GM18873 (cell line): ENCODE data around the gene VIPR1.

Experiments used
- ATAC-seq: cut with Tn5 transposase; IDR thresholded peaks from one replicate; pipeline ENCODE4 v1.9.1; 2021; ENCODE audit warnings: mild to moderate bottlenecking, moderate library complexity, moderate number of reproducible peaks; ENCODE audit not compliant: unreplicated experiment, low FRiP score

VIPR1 gene

DNA sequence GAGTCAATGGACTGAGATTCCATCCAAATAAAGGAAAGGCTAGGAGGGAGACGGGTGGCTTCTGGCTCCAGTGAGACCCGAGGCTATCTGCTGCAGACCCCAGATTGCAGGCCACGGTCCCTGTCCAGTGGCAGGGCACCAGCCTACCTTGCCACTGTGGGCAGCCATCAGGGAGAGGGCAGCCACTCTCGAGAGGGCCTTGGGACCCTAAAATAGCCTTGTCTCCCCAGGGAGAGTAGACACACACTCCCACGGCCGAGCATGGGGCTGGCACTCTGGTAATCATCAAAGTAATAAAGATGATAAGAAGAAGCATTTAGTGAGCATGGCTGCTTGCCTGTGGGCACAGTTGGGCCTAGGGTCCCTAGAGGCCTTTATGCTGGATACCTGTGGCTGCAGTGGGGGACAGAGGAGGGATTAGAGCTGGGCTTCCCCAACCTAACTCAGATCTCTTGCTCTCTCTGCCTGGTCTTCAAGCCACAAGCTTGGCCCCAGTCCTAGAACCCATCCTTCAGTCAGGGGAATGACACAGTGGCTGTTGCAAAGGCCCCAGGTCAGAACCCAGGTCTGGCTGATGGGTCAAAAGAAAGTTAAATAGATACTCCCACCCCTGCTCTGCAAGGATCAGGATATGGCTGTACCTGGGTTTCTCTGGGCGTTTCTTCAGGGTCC, 9.2 kb upstream of the VIPR1 start:
- ATAC-seq, result no peak

- ATAC-seq, result no peak
Measured at GRCh38 chr3:42493798-42494151, 8.7 kb upstream of the VIPR1 start.

DNA sequence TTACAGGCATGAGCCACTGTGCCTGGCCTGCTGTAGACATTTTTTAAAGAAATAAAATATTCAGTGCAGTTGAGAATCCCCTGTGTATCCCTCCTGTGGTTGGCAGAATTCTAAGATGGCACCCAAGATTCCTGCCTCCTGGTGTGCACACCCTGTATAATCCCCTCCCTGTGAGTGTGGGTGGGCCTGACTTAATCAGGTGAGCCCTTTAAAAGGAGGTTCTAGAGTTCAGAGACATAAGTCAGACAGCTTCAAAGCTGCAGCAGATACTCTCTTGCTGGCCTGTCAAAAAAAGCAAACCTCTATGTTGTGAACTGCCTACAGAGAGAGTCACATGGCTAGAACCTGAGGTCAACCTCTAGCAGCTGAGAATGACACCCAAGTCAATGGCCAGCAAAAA, 7.0 kb upstream of the VIPR1 start:
- ATAC-seq, result no peak

DNA sequence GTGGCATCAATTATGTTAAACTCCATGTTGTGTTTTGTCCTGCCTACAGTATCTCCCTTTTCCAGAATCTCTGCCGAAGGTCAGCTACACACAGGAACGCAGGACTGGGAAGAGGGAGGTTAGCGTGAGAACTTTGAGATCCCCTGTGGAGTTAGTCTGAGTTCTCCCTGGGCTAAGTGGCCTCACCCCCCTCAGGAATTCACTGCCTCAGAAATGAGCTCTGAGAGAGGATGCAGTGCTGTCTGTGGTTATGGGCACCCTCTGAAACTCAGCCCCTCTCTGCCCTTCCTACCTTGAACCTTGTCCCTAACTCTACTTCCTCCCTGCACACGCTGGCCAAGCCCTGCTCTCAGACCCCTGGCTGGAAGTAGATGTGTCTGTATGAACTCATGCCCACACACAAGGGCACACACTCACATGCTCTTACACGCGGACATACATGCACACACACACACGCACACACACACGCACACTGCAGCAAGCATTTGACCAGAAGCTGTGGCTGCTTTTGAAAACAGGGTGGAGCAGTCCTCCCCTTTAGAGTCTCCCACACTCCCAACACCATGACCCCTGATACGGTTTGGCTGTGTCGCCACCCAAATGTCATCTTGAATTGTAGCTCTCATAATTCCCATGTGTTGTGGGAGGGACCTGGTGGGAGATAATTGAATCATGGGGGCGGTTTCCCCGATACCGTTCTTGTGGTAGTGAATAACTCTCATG, 5.3 kb upstream of the VIPR1 start:
- ATAC-seq, result no peak

DNA sequence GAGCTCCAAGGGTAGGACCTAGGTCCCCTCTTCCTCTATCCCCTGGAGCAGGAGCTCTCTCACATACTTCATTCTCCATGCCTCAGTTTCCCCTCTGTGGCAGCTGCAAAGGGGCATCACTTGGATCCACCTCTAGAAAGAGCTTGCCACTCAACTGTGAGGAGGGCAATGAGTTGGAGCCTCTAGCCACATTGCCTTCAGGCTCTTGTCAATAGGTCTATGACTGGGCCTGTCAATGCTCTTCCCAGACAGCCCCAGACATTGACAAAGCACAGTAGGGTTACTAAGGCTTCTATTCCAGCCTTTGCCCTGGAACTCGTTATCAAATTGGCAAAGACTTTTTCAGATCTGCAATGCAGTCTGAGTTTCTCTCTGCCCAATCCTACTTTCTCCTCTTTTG, 4.4 kb upstream of the VIPR1 start:
- no peak for ATAC-seq

- ATAC-seq, result no peak
Measured at GRCh38 chr3:42498791-42499477, 3.5 kb upstream of the VIPR1 start.

GRCh38 chr3:42499478-42499871, 3.0 kb upstream of the VIPR1 start:
- no peak for ATAC-seq

DNA sequence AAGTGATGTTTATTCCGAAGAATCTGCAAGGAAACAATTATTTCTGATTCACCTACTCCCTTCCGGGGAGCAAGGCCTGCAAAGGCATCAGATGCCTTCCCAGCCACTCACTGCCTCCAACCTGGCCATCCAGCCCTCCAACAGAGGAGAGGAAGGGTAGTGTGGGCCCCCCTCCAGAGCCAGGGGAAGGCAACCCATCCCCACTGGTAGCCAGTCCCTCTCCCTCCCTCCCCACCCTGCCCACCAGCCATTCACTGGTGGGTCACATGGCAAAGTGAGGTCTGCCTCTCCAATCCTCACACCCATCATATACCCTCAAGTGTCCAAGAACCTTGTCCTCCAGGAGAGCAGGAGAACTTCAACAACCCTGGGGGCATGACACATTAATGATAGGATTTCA, 2.4 kb upstream of the VIPR1 start:
- ATAC-seq, result no peak

DNA sequence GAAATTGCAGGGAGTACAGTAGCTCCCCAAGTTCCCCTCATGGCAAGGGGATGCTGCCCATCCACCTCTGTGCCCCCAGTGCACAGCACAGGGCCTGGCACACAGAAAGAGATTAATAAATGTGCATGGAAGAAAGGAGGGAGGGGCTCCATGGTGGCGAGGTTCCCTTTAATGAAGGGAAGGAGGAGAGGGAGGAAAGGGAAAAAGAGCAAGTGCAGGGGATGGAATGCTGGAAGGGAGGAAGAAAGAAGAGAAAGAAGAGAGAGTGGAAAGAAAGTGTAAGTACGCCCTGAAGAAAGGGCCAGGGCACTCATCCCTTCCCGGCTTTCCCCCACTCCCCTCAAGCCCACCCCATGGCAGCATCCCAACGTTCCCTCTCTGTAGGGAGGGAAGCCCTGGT, 1.5 kb upstream of the VIPR1 start:
- ATAC-seq, result no peak

- ATAC-seq, result no peak
Measured at GRCh38 chr3:42501321-42501680, 1.1 kb upstream of the VIPR1 start.

- ATAC-seq, result peak; percentile 11
Measured at GRCh38 chr3:42501681-42502428, 588 bp upstream of the VIPR1 start.

GRCh38 chr3:42503251-42503924, 945 bp downstream of the VIPR1 start:
- no peak for ATAC-seq

DNA sequence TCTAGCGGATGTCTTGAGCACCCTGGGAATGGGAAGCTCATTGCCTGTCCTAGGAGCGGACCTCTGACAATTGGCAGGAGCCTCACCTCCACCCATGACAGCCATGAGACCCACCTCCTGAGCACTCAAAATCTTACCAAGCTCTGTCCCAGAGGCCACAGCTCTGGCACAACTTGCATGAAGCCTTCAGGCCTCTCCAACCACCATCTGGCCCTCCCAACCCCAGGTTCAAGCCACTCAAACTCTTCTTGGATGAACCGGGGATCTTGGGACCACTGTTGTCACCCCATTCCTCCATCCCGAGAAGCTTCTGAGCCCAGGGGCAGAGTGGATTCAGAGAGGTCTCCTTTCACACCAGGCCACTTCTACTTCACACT, 1.5 kb downstream of the VIPR1 start:
- no peak for ATAC-seq

DNA sequence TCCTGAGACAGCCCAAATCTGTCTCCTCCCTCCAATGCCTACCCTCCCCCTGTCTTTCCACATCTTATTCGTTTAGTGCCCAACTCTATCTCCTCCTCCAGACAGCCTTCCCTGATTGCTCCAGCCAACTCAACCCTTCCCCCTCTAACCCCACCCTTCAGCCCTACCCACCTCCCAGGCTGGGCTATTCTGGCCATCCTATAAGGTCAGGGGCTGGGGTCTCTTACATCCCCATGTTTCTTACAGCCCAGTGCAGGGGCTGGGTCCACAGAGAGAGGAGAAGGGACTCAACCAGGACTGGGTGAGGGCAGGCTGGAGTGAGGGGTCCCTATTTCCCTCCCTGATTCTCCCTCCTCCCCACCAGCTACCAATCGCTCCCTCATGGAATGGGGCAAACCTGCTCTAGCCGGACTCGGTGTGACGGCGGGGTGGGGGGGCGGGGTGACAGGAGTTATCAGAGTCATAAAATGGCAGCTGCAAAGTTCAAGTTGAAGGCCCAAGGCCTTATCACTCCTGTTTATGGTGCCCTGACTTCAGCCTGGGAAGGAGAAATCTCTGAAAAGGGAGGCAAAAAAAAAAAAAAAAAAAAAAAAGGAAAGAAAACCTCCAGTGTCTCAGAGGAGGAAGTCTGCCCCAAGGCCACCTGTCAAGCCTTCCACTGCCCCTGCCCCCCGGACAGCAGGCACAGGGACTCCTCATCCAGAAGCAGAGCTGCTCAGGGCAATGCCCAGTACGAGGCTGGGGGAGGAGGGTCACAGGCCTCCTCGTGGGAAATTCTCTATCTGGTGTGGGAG, 2.1 kb downstream of the VIPR1 start:
- no peak for ATAC-seq

DNA sequence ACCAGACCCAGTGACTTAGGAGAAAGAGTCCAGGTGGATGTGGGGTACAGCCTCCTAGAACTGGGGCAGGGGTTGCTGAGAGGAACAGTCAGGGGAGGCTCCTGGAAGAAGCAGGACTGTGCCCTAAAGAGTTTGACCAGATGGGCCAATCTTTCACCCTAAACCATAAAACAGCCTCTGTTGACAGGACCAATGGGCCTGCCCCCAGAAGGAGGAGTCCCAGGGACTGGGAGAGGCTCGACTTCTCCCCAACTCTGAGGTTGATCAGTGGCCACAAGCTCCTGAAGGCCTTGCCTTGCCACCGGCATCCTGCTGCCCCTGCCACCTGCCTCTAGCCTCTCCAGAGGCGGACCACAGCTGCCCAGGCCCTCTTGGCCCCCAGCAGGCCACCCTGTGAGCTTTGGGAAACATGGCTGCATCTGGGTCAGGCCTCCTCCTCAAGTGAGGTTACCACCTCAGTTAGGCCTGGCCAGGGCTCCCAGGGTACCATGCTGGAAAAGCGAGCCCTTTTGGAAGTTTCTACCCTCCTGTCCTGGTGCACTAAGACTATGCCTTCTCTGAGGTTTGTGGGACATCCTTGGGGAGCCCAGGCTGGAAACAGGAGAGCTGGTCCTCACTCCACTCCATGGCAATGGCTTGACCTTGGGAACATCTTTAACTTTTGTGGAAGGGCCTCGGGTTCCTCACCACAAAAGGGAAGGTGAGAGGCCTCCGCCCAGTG, 2.8 kb downstream of the VIPR1 start:
- no peak for ATAC-seq

GRCh38 chr3:42505849-42506410, 3.5 kb downstream of the VIPR1 start:
- ATAC-seq, result no peak

GRCh38 chr3:42507252-42507651, 4.8 kb downstream of the VIPR1 start:
- ATAC-seq, result no peak

GRCh38 chr3:42507761-42508335, 5.4 kb downstream of the VIPR1 start:
- no peak for ATAC-seq

- ATAC-seq, result no peak
Measured at GRCh38 chr3:42508562-42508961, 6.1 kb downstream of the VIPR1 start.
